Measurements from ENCODE around the gene ANXA2.
"Not testable (repeated sequence)": the region's sequence is repeated elsewhere in the genome, so short reads cannot be mapped to it uniquely, and the experiment has no call there.

The ANXA2 gene

GRCh38 chr15:60410350-60410749 lies 12.6 kb upstream of the ANXA2 start:
- not testable (repeated sequence) for DNase-seq (ENCODE audit: low read depth)

DNA sequence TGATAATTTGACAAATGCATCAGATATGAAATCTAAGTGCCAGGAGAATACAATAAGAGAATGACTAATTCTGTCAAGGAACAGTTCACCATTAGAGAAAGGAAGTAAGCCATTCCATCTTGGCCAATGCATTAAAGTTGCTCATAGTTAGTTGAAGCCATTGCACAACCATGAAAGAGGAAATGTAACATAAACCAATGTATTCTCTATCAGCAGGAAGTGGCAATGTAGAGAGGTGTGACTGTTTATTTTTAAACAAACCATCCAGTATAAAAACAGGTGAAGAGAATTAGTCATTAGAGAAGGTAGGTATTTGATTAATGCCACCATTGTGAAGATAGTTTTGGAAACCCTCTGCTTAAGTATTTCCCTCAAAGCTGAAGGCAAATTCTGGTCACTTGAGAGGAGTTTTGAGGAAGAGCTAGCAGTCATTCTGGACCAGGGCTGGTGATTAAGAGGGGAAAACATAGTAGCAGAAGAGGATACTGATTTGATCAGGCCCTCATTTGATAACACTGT lies 10.7 kb upstream of the ANXA2 start:
- DNase-seq (ENCODE audit: low read depth) = no peak

DNA sequence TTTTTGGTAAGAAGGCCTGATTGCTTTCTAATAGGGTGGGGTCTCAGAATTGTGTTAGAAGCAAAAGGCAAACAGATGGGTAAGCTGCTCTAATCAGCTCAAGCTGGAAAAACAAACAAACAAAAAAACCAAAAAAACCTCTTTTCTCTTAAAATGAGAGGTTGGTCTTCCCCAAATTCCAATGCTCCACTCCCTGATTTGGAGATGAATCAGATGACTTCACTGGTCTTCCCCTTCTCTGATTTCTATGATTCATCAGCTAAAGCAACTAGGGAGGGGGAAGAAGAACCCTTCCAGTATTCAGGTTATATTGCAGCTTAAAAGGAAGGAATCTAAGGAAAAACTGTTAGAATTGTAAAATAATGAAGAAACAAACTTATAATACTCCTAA lies 9.6 kb upstream of the ANXA2 start:
- no peak for DNase-seq (ENCODE audit: low read depth)

- no peak for DNase-seq (ENCODE audit: low read depth)
These were observed 9.0 kb upstream of the ANXA2 start for GRCh38 chr15:60406513-60407414.

- DNase-seq (ENCODE audit: low read depth) = no peak
These were observed 7.6 kb upstream of the ANXA2 start for GRCh38 chr15:60405399-60405798.

- DNase-seq (ENCODE audit: low read depth) = not testable (repeated sequence)
These were observed 6.6 kb upstream of the ANXA2 start for GRCh38 chr15:60404351-60404750.

DNA sequence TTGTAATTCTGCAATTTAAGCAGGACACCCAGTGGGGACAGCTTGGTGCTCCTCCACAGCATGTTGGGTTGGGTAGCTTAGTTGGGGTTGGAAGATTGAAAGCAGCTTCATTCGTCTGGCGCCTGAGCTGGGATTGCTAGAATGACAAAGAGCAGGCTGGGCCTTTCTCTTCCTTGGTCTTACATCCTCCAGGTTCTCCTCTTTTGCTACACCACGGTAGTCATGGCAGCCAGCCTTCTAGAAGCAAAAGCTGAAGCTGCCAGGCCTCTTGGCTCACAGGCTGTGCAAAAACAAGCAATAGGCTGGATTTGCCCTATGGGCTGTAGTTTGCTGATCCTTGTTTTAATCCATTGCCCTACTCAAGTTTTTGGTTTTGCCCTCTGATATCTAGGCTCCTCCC lies 3.2 kb upstream of the ANXA2 start:
- DNase-seq (ENCODE audit: low read depth) = no peak

DNA sequence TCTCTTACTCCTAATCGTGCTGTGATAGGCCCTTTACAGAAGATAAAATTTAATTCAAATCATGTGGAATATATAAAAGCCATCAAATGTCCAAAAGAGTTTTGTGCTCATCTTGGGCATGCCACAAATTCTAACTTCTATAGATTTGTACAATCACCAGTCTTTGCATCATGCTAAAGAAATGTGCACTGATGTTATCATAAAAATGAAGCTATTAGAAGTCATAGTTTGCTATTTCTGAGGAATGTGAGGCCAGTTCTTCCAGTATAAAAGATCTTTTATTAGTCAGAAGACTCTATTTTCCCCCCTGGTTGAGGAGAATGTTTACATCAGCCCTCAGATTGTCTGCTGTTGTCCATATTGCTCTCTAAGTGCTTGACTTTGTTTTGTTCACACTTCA lies 2.1 kb upstream of the ANXA2 start:
- DNase-seq (ENCODE audit: low read depth) = no peak

- DNase-seq (ENCODE audit: low read depth) = no peak
These were observed 1.6 kb upstream of the ANXA2 start for GRCh38 chr15:60399246-60399915.

- DNase-seq (ENCODE audit: low read depth) = no peak
These were observed 621 bp downstream of the ANXA2 start for GRCh38 chr15:60396958-60397771.

DNA sequence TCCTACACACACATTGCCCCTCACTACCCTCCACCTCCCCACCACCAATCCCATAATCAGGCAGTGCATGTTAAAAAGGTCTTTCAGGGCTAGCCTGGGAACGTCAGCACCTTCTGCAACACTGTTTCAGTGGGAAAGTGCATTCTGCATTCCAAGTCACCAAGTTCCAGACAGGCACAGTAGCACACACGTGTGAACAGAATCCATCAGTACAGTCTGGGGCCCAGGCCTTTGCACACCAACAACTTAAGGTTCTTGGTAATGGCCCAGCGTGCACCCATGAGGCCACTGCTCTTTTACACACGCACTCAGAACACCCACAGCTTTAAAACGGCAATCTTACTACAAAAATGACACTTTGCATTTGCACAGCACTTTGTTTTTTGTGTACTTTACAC lies 1.2 kb downstream of the ANXA2 start:
- no peak for DNase-seq (ENCODE audit: low read depth)

DNA sequence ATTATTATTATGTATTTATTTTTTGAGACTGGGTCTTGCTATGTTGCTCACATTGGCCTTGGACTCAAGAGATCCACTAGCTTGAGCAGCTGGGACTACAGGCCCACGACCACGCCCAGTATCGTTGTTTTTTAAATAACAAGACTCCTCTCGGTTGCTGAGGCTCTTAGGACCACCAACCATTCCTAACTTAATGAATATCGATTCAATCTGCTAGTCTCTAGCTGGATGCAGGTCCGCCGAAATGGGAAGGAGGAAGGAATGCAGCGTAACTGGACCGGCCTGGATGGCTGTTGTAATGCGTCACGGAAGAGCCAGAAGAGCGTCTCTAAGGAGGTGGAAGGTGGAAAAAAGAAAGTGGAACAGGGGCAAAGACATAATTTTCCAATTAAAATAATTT lies 1.7 kb downstream of the ANXA2 start:
- no peak for DNase-seq (ENCODE audit: low read depth)

DNA sequence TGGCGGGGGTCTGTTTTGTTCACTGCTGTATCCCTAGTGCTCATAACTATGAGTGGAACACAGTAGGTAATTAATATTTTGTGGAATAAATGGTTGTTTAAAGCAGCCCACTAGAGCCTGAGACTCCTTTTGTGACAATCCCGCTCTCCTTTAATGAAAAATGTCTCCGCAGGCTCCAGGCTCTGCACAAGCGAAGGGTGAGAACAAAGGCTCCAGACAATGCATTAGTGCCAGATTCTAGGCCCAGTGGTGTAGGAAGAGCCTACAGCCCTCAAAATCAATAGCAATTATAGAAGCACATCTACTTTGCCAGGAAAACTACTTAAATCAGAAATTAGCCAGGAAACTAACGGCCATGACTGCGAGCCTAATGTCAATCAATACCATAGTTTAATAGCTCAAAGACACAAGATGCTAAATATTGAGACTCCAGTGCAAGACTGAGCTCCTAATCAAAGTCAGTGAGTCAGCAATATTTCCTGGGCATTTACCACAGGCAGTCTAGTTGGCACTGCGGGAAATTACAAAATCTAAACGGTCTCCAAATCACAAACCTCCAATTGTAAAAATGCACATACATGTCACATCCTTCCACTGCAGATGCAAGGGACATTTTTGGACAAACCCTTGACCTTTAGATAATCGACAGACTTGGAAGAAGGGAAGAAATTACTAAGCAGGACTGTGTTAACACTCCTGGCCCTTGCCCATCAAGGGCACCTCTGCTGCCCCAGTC lies 2.3 kb downstream of the ANXA2 start:
- no peak for DNase-seq (ENCODE audit: low read depth)

- DNase-seq (ENCODE audit: low read depth) = no peak
These were observed 3.1 kb downstream of the ANXA2 start for GRCh38 chr15:60394689-60395097.

GRCh38 chr15:60392986-60393790 lies 4.6 kb downstream of the ANXA2 start:
- no peak for DNase-seq (ENCODE audit: low read depth)

- no peak for DNase-seq (ENCODE audit: low read depth)
These were observed 5.2 kb downstream of the ANXA2 start for GRCh38 chr15:60392601-60392985.

- no peak for DNase-seq (ENCODE audit: low read depth)
These were observed 6.0 kb downstream of the ANXA2 start for GRCh38 chr15:60391722-60392315.

DNA sequence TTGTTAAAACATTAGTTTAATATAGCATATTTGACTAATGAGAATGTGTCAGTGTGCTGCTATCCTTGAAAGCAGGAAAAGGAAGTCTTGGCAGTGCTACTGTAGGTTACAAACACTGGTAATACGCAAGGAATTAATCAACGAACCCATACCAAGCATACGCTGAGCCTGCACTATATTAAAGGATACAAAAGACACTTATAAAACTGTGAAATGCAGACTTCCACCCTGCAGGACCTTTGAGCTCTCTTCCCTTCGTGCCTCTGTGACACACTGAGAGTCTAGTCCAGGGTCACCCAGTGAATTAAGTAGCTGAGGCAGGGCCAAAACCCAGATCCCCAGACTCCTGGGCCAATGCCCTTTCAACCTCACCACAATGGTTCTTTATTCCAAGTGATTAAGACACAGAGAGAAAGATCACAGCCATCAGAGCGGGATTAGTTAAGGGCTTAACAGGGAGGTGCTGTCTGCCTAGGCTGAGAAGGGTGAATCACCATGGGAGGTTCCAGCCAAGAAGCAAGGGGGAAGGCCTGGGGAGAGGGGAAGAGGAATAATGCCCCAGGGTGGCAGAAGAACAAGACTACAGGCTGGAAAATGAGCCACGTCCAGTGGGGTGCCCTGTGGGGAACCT lies 6.8 kb downstream of the ANXA2 start:
- no peak for DNase-seq (ENCODE audit: low read depth)

DNA sequence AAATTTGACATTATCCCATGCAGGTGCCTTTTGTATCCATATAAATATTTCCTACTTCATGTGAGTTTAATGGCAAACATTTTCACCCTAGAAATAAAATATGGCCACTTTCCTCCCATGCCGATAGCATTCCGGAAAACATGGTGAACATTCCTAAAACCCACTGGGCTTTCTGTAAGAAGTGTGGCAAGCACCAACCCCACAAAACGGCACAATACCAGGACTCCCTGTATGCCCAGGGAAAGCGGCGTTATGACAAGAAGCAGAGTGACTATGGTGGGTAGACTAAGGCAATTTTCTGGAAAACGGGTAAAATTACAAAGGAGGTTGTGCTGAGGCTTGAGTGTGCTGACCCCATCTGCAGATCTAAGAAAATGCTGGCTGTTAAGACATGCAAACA lies 7.6 kb downstream of the ANXA2 start:
- no peak for DNase-seq (ENCODE audit: low read depth)
